LNCaP clone FGC (cell line): ENCODE measurements around the gene IFIT2.

Experiments
- DNase-seq: peaks from one replicate; pipeline ENCODE4 v3.0.0-alpha.2; 2011; ENCODE audit warnings: low read depth
- H3K4me3 ChIP-seq: 2 replicates; pipeline ENCODE4 v1.5.1; 2011; ENCODE audit warnings: mild to moderate bottlenecking, low read depth, low read length, control low read depth
- CTCF ChIP-seq: IDR thresholded peaks from 2 replicates; pipeline ENCODE4 v1.5.1; 2012; ENCODE audit warnings: mild to moderate bottlenecking; ENCODE audit not compliant: control insufficient read depth, insufficient read depth; ENCODE audit errors: extremely low read depth

IFIT2 gene

GRCh38 chr10:89258881-89259280, 43.0 kb upstream of the IFIT2 start:
- H3K4me3 ChIP-seq: no peak overlapping the region
- DNase-seq: no peak
- no peak for TF ChIP-seq CTCF

GRCh38 chr10:89262086-89263051, 39.5 kb upstream of the IFIT2 start:
- TF ChIP-seq CTCF: no peak
- H3K4me3 ChIP-seq: no peak overlapping the region
- DNase-seq: no peak

- DNase-seq: no peak
- no peak for TF ChIP-seq CTCF
- no peak overlapping the region for H3K4me3 ChIP-seq
Observed at GRCh38 chr10:89263091-89263490, 38.8 kb upstream of the IFIT2 start.

GRCh38 chr10:89263531-89263930, 38.3 kb upstream of the IFIT2 start:
- no peak overlapping the region for H3K4me3 ChIP-seq
- no peak for TF ChIP-seq CTCF
- no peak for DNase-seq

GRCh38 chr10:89266721-89267453, 35.0 kb upstream of the IFIT2 start:
- no peak for TF ChIP-seq CTCF
- no peak for DNase-seq
- H3K4me3 ChIP-seq: no peak overlapping the region

GRCh38 chr10:89269433-89270152, 32.3 kb upstream of the IFIT2 start:
- no peak for DNase-seq
- H3K4me3 ChIP-seq: no peak overlapping the region
- no peak for TF ChIP-seq CTCF
